ENCODE data around the gene AGAP2.

DNA sequence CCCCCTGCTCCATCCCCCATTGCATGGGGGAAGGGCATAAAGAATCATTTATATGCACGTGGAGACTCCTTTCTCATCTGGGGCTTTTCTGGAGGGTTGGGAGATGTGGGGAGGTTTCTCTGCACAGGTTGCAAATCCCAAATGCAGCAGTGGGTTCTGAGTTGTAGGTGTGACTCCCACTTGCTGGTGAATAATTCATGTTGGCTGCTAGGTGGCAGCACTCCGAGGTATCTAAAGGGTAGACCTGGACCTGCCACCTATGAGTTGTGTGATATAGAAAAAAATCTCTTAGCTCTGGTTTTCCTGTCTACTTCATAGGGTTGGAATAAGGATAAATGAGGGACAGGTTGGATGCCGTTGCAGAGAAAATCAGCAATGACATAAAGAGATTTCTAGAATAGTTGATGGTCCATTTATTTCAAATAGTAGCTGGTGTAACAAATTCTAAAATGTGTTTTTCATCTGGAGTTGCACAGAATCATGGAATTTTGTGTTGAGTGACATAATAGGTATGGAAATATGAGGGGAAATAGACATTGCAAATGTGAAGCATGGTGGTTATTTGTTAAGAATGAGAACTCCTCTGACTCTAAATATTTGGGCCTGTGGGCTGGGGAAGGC is 20.9 kb upstream of the AGAP2 start:
- TF ChIP-seq, protein P1, sequence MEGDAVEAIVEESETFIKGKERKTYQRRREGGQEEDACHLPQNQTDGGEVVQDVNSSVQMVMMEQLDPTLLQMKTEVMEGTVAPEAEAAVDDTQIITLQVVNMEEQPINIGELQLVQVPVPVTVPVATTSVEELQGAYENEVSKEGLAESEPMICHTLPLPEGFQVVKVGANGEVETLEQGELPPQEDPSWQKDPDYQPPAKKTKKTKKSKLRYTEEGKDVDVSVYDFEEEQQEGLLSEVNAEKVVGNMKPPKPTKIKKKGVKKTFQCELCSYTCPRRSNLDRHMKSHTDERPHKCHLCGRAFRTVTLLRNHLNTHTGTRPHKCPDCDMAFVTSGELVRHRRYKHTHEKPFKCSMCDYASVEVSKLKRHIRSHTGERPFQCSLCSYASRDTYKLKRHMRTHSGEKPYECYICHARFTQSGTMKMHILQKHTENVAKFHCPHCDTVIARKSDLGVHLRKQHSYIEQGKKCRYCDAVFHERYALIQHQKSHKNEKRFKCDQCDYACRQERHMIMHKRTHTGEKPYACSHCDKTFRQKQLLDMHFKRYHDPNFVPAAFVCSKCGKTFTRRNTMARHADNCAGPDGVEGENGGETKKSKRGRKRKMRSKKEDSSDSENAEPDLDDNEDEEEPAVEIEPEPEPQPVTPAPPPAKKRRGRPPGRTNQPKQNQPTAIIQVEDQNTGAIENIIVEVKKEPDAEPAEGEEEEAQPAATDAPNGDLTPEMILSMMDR (conservative IDR thresholded peaks at IDR 0.05; ENCODE audit: low read length), result peak; percentile 73
- TF ChIP-seq EZH2phosphoT487 (IDR thresholded peaks at IDR 0.05; ENCODE audit: borderline replicate concordance), result no peak

All from Loucy (cell line).